HepG2 (cell line): ENCODE results near the gene CEP68. TPM values are rescaled to one million over a fixed set of nuclear protein-coding genes. Genes with fewer than 3 reads are reported as not detected.

Experiments
- ATAC-seq: fragments of 200-7000 bp; cut with Tn5 transposase; 3 replicates; pipeline ENCODE4 v1.9.1; 2020; ENCODE audit warnings: mild to moderate bottlenecking, moderate library complexity
- BruUV-seq: library from RNA; stranded (reverse); fragments of 400-500 nt; replicated peaks from 2 replicates; lab custom pipeline; 2021; lab: Mats Ljungman, UMichigan
- CTCF ChIA-PET: fragments of 300-600 bp; formaldehyde crosslinking; extraction: SDS; loops from one replicate; lab custom pipeline; 2021; ENCODE audit warnings: low total read pairs, inconsistent platforms, low intra/inter-chr PET ratio; lab: Yijun Ruan, JAX
- POLR2A ChIA-PET: fragments of 350-600 bp; sonication (Branson Sonifier 250); formaldehyde crosslinking; loops from one replicate; lab custom pipeline; 2020; ENCODE audit warnings: antibody characterized with exemption, inconsistent platforms; lab: Yijun Ruan, JAX
- DNase-seq: peaks from one replicate; pipeline ENCODE4 v3.0.0-alpha.2; 2015; ENCODE audit warnings: low spot score
- FAIRE-seq: peaks from 3 replicates; lab custom pipeline; 2011; peaks lifted over from hg19 to GRCh38; lab: Jason Lieb, UNC
- H2AFZ ChIP-seq: one replicate; pipeline ENCODE4 v1.6.1; 2011; ENCODE audit warnings: low read length, inconsistent platforms
- H3K27ac ChIP-seq: fragments of 300-600 bp; 3 replicates; pipeline ENCODE4 v1.8.0; 2011; ENCODE audit warnings: mixed run types, mild to moderate bottlenecking, mixed read lengths, low read length, inconsistent platforms; ENCODE audit not compliant: insufficient read depth; ENCODE audit errors: extremely low read length
- H3K27me3 ChIP-seq, 2 experiments: fragments of 200-600 bp in 1 of 2; 2 replicates in 1 of 2; 3 replicates in 1 of 2; pipeline versions ENCODE4 v1.6.0 to v1.8.0; 2011; ENCODE audit warnings: low read length in 2 of 2, mild to moderate bottlenecking in 2 of 2, moderate library complexity in 2 of 2, inconsistent platforms in 1 of 2; ENCODE audit not compliant: insufficient read depth in 2 of 2, control insufficient read depth in 1 of 2
- H3K36me3 ChIP-seq, 2 experiments: fragments of 200-600 bp in 1 of 2; replicated peaks in 1 of 2; 2 replicates in 1 of 2; 3 replicates in 1 of 2; pipeline versions ENCODE4 v1.5.1 to v1.8.0; 2011; ENCODE audit warnings: low read length in 2 of 2, inconsistent platforms in 1 of 2; ENCODE audit not compliant: insufficient read depth in 2 of 2, control insufficient read depth in 1 of 2
- H3K4me1 ChIP-seq: 2 replicates; pipeline ENCODE4 v1.5.1; 2012; ENCODE audit warnings: low read length, inconsistent platforms; ENCODE audit not compliant: insufficient read depth
- H3K4me2 ChIP-seq: 2 replicates; pipeline ENCODE4 v1.6.0; 2011; ENCODE audit warnings: low read depth, low read length, inconsistent platforms
- H3K4me3 ChIP-seq, 3 experiments: fragments of 200-600 bp in 1 of 3; sonication (generic), shearing (Covaris generic) in 1 of 3; replicated peaks in 1 of 3; 2 replicates each; pipeline ENCODE4 v1.5.1; 2011 to 2016; ENCODE audit warnings: low read length in 3 of 3, inconsistent platforms in 2 of 3, low read depth in 2 of 3, mild to moderate bottlenecking in 2 of 3, control low read depth in 1 of 3, mixed read lengths in 1 of 3; ENCODE audit not compliant: insufficient read depth in 1 of 3
- H3K79me2 ChIP-seq: one replicate; pipeline ENCODE4 v1.6.1; 2011; ENCODE audit warnings: low read length, inconsistent platforms; ENCODE audit not compliant: insufficient read depth
- H3K9ac ChIP-seq: 2 replicates; pipeline ENCODE4 v1.6.0; 2011; ENCODE audit warnings: mild to moderate bottlenecking, low read depth, low read length, inconsistent platforms; ENCODE audit not compliant: insufficient read depth
- H3K9me3 ChIP-seq: 2 replicates; pipeline ENCODE4 v1.5.1; 2012; ENCODE audit warnings: mild to moderate bottlenecking, low read length
- H4K20me1 ChIP-seq: 2 replicates; pipeline ENCODE4 v1.6.0; 2011; ENCODE audit warnings: inconsistent platforms, mild to moderate bottlenecking, low read length, moderate library complexity; ENCODE audit not compliant: insufficient read depth
- CCAR2 ChIP-seq: fragments of 200-400 bp; formaldehyde crosslinking; optimal IDR thresholded peaks from 2 replicates; pipeline ENCODE3; 2018; ENCODE audit warnings: low read depth, mild to moderate bottlenecking, low read length, moderate library complexity
- FOSL2 ChIP-seq: sonication (generic); formaldehyde crosslinking; IDR thresholded peaks from 2 replicates; pipeline ENCODE4 v1.4.0; 2020; ENCODE audit warnings: missing genetic modification reagents
- NFRKB ChIP-seq: fragments of 450-650 bp; IDR thresholded peaks from 2 replicates; pipeline ENCODE4 v1.6.1; 2017
- SMAD3 ChIP-seq: sonication (generic); formaldehyde crosslinking; IDR thresholded peaks from 2 replicates; pipeline ENCODE4 v1.4.0; 2020; ENCODE audit warnings: missing genetic modification reagents
- ZBTB8A ChIP-seq: sonication (generic); formaldehyde crosslinking; IDR thresholded peaks from 2 replicates; pipeline ENCODE4 v1.4.0; 2020; ENCODE audit warnings: mild to moderate bottlenecking, low read depth, missing genetic modification reagents, borderline replicate concordance
- ZFAT ChIP-seq: sonication (generic); formaldehyde crosslinking; conservative IDR thresholded peaks from 2 replicates; pipeline ENCODE4 v1.8.1; 2023; ENCODE audit warnings: missing genetic modification reagents, inconsistent platforms
- ZNF230 ChIP-seq: sonication (generic); formaldehyde crosslinking; IDR thresholded peaks from 2 replicates; pipeline ENCODE4 v1.4.0; 2020; ENCODE audit warnings: mild to moderate bottlenecking, missing genetic modification reagents
- ZNF496 ChIP-seq: sonication (generic); formaldehyde crosslinking; IDR thresholded peaks from 2 replicates; pipeline ENCODE4 v1.8.1; 2023; ENCODE audit warnings: mild to moderate bottlenecking, moderate library complexity, missing genetic modification reagents; ENCODE audit not compliant: insufficient replicate concordance
- ZNF615 ChIP-seq: sonication (generic); formaldehyde crosslinking; IDR thresholded peaks from 2 replicates; pipeline ENCODE4 v1.5.0; 2020; ENCODE audit warnings: mild to moderate bottlenecking, missing genetic modification reagents, borderline replicate concordance
- ZNF672 ChIP-seq: sonication (generic); formaldehyde crosslinking; IDR thresholded peaks from 2 replicates; pipeline ENCODE4 v1.8.1; 2022; ENCODE audit warnings: missing genetic modification reagents
- WGBS: methylation state at CpG from one replicate; pipeline ENCODE4 v1.1.6; 2017; ENCODE audit warnings: low lambda C conversion rate; 5-methylcytosine and 5-hydroxymethylcytosine counted together
- in situ Hi-C: cut with HindIII; loops from 2 replicates; pipeline ENCODE4 v1.10.0; 2017; ENCODE audit warnings: low pct_unique_long_range_greater_than_20kb; ENCODE audit not compliant: extremely low pct_ligation_motif_present
- intact Hi-C: fragments of 100-400 bp; cut with micrococcal nuclease; formaldehyde crosslinking; loops from one replicate; pipeline ENCODE4 v1.10.0; 2022; ENCODE audit not compliant: unreplicated experiment
- polyA plus RNA-seq, 8 experiments: library from polyadenylated mRNA; depleted of rRNA in 3 of 8; stranded (reverse) in 7 of 8; unstranded in 1 of 8; fragments of >200 nt; fragmentation: Illumina TruSeq in 4 of 8; extraction: Trizol in 4 of 8; gene quantifications; 2 replicates each; pipeline versions ENCODE4 v1.2.1 to v1.2.3, GENCODE V29; 2011 to 2016; ENCODE audit warnings: low read depth in 4 of 8, missing spikeins in 1 of 8, mixed read lengths in 1 of 8; ENCODE audit not compliant: insufficient read depth in 1 of 8
- total RNA-seq, 5 experiments: library from RNA; depleted of rRNA; stranded (reverse); fragments of >200 nt; fragmentation: Illumina TruSeq; extraction: Trizol; gene quantifications; 2 replicates each; pipeline ENCODE4 v1.2.3, GENCODE V29; 2016; ENCODE audit warnings: low read depth in 1 of 5
- TF ChIP-seq, protein P1 (sequence below): sonication (generic); formaldehyde crosslinking; IDR thresholded peaks from 2 replicates; pipeline ENCODE4 v1.4.0; 2020; ENCODE audit warnings: low read depth, mild to moderate bottlenecking, missing genetic modification reagents
- TF ChIP-seq, protein P2 (sequence below): sonication (generic); formaldehyde crosslinking; IDR thresholded peaks from 2 replicates; pipeline ENCODE4 v1.4.0; 2020; ENCODE audit warnings: missing genetic modification reagents

The CEP68 gene
- total and polyA plus RNA-seq, 2 of the 13 experiments (the other 11 are each of a cell fraction or from before 2014, with no cell fraction given): 5.7 to 9.3 TPM

DNA sequence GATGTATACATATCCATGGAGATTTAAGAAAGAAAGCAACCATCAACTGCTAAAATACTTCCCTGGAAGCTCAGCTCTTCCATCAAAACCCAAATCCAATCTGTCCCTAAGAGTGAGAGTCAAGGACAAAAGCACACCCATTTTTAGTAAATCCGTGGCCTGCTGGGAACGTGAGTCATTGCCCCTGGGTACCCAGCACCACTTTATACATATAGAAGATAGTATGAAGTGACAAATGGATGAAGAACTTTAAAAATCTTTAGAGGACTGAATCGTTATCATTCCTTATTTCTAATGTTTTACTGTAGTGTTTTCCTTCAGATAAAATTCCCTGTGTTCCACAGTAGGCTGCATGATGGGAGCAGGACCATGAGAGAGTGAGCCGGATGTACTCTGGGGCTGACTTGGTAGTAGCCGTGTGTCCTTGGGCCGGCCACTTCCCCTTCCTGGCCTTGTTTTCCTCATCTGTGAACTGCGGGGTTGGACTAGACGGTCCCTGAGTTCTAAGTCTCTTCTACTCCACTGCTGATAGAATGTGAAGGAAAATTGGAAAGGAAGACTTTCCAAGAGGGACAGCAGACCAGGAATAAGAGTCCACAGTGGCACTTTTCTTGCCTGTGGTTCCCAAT is 28.5 kb upstream of the CEP68 start (continued):
- TF ChIP-seq ZFAT (CRISPR knock-in tag): no peak
- TF ChIP-seq ZNF230: no peak

DNA sequence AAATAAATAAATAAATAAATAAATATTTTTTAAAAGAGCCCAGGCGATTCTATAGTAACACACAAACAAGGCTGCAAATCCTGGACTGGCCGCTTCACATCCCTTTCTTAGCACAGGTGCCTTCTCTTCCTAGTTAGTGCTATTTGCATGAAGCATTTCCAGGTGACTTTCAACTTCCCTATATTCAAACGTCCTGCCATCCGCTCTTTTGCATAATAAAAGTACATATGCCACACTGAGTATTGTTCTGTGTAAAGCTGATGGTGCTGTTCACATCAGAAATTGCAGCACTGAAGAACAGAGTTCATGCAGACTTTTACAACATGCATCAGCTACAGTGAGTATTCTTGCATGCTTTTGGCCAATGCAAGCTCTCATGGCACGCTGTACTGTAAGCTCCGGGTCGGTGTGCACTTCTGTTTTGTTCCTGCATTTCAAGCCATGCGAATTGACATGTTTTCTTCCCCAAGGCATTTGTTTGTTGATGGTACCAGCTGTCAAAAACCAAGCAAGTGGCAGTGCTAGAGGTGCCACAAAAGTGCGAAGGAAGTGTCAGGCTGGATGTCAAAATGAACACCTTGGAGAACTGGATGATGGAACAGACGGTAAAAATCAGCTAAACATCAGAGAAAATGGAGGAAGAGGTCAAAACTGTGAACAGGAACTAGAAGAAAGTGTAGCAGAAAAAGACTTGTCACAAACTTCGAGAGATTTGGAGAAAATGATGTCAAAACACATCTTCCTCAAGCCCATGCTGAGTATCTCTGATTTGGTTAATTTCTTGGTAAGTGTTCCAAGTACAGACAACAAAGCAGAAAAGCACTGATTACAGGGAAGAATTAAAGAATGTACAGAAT is 25.5 kb upstream of the CEP68 start:
- intact Hi-C loops (no loop called here), in situ Hi-C loops (no loop called here)
- Histone ChIP-seq H3K4me1 (peaks cover 47% of the 10 kb centered on the region), H3K27ac (no peak overlapping the region), H3K27me3 (no peaks in the 10 kb centered on the region), H3K36me3 (no peaks in the 10 kb centered on the region), H2AFZ (no peak overlapping the region), H3K79me2 (no peaks in the 10 kb centered on the region), H3K4me3 (no peak overlapping the region), H4K20me1 (no peaks in the 10 kb centered on the region), H3K9ac (no peak overlapping the region), H3K9me3 (no peaks in the 10 kb centered on the region), H3K4me2 (no peak overlapping the region)
- FAIRE-seq: no peak
- no peak for ATAC-seq
- POLR2A ChIA-PET: interaction anchor here (0.9 to 1.6 kb wide), 3 partner anchors 25 to 113 kb away, joined by 3 to 7 read pairs (median 5); partner anchors contain the start of gene CEP68
- no TSS peak for BruUV-seq
- CTCF ChIA-PET: no interaction called here
- TF ChIP-seq ZNF615 (CRISPR knock-in tag) (no peak), SMAD3 (CRISPR knock-in tag) (no peak), ZNF496 (CRISPR knock-in tag) (no peak), ZNF672 (CRISPR knock-in tag) (no peak), ZBTB8A (CRISPR knock-in tag) (no peak), NFRKB (no peak), CCAR2 (no peak), FOSL2 (CRISPR knock-in tag) (no peak)
- TF ChIP-seq, protein P1, sequence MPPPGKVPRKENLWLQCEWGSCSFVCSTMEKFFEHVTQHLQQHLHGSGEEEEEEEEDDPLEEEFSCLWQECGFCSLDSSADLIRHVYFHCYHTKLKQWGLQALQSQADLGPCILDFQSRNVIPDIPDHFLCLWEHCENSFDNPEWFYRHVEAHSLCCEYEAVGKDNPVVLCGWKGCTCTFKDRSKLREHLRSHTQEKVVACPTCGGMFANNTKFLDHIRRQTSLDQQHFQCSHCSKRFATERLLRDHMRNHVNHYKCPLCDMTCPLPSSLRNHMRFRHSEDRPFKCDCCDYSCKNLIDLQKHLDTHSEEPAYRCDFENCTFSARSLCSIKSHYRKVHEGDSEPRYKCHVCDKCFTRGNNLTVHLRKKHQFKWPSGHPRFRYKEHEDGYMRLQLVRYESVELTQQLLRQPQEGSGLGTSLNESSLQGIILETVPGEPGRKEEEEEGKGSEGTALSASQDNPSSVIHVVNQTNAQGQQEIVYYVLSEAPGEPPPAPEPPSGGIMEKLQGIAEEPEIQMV (CRISPR knock-in tag): no peak
- TF ChIP-seq, protein P2, sequence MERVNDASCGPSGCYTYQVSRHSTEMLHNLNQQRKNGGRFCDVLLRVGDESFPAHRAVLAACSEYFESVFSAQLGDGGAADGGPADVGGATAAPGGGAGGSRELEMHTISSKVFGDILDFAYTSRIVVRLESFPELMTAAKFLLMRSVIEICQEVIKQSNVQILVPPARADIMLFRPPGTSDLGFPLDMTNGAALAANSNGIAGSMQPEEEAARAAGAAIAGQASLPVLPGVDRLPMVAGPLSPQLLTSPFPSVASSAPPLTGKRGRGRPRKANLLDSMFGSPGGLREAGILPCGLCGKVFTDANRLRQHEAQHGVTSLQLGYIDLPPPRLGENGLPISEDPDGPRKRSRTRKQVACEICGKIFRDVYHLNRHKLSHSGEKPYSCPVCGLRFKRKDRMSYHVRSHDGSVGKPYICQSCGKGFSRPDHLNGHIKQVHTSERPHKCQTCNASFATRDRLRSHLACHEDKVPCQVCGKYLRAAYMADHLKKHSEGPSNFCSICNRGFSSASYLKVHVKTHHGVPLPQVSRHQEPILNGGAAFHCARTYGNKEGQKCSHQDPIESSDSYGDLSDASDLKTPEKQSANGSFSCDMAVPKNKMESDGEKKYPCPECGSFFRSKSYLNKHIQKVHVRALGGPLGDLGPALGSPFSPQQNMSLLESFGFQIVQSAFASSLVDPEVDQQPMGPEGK (CRISPR knock-in tag): no peak
- WGBS: 92% methylated on average over 11 of the region's 11 CpGs
- DNase-seq: no peak
